Measurements from ENCODE around the gene PPP2R3A.
"Not testable (repeated sequence)": the region's sequence is repeated elsewhere in the genome, so short reads cannot be mapped to it uniquely, and the experiment has no call there.

The PPP2R3A gene

DNA sequence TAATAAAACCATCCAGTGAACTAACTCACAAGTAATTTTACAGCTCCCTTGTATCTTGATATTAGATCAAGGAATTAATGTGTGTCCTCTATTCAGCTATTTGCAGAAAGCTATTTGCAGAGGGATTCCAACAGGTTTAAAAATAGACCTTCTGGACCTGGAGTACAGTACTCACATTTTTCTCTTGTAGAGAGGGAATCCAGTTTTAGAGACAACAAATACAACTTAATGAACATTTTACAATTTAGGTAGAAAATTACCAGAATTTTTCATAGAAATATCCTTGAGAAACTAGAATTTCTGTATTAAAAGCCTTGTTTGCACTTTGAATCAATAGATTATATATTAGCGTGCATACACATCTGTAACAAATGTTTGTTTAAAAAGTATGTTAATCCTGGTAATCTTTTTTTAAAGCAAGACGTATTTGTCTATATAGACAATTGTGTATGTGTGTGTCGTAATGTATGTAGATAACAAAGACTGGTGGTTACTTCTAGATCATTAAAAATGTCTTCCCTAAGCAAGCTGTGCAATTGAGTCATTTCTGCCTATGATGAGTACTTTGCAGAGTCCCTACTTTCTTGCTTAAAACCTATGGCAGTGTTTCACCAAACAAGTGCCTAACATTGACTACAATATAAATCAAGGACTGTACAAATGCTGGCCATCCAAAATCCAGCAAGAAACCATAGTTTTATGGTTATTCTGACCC is 57.9 kb downstream of the PPP2R3A start:
- no peak for DNase-seq

DNA sequence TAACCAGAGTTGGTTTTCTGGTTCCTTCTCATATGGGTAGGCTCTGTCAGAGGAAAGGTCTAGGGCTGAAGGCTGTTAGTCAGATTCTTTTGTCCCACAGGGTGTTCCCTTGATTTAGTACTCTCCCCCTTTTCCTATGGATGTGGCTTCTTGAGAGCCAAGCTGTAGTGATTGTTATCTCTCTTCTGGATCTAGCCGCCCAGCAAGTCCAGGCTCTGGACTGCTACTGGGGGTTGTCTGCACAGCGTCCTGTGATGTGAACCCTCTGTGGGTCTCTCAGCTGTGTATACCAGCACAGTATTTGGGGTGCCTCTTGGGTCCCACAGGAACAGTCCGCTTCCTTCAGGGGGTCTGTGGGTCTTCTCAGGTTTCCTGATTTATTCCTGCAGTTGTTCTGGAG is 70.8 kb downstream of the PPP2R3A start:
- DNase-seq = no peak

DNA sequence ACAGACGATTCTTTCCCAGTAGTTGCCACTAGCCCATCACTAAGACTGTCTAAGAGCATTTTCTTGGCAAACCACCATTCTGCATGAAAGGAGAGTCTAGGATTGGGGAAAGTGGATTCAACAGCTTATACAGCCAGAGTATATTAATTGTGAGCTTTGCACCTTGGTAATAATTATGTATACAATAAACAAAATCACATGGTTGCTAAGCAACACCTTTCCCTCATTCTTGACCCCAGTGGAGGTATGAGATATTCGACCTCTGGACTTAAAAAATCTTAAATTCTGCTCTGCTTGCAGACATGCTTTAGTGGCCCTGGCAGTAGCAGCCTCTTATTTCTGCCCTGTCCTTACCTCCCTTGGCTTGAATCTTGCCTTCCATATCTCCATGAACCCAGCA is 73.1 kb downstream of the PPP2R3A start:
- DNase-seq = no peak

DNA sequence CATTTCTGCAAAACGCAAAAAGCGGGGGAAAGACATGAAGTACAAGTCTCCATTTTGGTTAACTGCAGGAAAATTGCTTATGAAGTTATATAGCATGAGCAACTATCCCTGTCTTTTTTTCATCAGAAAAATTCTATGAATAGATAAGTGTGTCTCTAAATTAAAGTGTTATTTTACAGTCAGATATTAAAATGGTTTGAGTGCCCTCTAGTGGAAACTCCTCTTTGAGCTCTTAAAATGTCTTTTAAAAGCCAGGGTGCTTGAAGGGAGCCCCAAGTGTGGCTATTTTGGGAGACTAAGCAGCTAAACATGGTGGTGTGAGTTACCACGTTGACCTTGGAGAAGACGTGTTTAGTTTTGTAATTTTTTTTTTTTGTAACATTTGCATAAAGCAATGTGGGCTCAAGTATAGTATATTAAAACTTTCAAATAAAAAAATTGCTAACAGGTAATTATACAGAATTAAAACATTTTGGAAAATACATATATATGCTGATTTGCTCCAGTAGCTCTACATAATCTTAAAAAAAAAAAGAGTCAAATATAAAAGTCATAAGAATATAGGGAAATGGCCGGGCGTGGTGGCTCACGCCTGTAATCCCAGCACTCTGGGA is 77.2 kb downstream of the PPP2R3A start:
- DNase-seq = peak; percentile 56

DNA sequence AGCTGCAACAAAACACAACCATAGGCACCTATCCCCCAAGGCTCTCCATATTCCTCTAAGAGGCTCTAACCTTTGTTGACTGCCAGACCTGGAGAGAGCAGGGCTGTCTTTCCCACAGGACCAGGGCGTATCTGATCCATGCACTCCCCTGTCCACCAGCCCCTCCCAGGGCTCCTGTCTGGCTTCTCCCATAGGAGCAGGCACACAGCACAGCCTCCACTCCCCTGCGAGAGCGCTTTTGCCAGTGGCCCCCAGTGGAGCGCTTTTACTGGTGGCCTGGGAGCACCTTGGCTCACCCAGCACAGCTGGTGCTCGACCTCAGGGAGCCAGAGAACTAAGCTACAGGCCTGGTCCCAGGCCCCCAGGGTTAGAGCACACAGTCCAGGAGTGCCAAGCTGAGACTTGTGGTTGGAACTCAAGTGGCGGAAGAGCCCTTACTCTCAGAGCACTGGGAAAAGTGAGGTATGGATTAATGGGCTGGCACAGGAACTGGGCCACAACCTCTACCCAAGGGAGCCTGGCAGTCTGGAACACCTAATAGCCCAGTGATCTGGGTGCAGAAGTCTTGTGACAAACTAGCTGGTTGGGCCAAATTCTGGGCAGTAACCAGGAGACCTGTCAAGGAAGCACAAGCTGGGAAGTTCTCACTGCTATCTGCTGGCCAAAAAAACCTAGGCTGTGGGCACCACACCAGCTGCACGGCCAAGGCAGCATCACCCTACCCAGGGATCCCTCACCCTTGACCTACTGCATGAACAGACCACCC is 79.6 kb downstream of the PPP2R3A start:
- no peak for DNase-seq

DNA sequence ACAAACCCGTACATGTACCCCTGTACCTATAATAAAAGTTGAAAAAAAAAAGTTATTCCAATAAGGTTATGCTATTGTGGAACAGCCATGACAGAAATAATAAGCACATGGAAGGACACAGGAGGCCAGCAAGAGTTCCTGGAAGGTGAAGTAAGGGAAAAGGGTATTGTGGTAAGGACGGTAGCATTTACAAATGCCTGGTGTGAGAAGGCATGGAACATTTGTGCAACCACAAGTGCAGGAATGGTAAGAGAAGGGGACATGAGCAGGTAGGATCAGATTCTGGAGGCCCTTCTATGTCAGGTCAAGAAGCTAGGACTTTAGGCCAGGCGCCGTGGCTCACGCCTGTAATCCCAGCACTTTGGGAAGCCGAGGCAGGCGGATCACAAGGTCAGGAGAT is 82.5 kb downstream of the PPP2R3A start:
- no peak for DNase-seq

DNA sequence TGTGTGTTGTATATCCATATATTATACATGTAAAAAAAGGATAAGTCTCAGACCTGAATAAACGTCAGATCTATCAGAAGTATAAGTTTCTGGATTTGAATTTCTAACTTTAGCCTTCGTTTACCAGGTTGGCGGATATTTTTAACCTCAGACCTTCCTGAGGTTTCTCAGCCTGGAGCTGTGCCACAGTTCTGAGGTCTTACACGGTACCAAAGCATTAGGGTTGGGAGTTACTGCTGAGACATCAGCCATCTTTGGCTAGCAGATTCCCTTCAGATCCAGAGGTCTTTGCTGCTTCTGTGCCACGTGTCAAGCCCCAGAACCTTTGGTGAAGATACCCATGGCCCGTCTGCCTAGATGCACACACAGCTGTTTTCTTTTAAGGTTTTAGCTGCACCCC is 84.7 kb downstream of the PPP2R3A start:
- no peak for DNase-seq

DNA sequence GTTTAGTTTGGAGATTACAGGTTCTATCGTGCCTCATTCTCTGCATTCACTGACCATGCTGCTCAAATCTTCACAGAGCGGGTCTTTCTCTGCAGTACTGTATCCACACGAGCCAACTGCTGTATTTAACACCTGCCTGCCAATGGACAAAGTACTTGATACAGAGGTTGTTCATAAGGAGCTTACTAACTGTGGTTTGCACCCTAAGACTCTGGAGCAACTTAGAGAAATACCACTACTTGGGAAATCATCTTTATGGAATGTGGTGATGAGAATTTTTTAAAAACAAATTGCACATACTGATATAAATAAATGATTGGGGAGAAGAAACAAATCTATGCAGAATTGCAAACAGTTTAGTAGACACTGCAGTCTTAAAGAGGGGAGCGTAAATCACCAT is 90.0 kb downstream of the PPP2R3A start:
- no peak for DNase-seq

DNA sequence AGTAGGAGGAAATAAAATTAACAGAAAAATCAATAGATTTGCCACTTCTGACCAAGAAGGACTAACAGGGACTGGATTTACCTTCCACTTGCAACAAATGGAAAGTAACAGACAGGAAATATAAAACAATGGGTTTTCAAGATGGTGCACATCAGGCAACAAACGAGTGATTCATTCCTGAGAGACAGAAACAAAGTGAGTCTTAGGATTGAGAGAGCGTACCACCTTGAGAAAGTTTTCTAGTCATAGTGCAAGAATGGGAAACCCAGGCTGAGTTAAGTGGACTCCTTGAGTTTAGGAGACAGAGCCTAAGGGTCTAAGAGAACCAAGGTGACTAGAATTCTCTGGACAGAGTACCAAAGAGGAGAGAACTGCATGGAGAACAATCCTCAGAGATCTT is 101.7 kb downstream of the PPP2R3A start:
- no peak for DNase-seq

DNA sequence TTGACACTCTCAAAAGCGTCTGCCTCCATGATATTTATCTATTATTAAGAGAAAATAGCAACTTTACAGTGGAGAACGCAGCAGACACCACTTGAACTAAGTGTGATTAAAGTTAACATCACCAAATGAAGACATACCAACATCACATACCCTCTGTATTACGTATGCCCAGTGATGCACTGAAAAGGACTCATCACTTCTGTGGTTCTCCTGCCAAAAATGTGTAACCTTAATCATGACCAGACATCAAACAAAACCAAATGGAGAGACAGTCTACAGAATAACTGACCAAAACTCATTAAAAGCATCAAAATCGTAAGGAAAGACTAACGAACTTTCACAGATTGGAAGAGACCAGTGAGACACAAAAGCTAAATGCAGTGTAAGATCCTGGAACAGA is 103.2 kb downstream of the PPP2R3A start:
- DNase-seq = no peak

DNA sequence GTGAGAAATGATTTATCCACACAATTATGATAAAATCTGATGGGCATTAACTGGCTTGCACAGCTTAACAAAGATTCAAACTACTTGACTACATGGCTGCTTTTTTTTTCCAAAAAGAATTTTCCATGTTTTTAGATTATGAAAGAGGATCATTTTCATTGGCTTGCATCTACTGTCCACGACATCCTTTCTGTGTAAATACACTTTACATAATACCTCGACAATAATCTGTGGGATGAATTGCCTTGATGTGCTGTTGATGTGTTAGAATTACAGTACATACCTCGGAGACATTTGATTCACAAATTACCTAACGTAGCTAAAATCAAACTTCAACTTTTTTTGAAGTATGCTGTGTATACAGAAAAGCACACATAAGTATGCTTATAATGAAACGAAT is 104.4 kb downstream of the PPP2R3A start:
- DNase-seq = no peak

DNA sequence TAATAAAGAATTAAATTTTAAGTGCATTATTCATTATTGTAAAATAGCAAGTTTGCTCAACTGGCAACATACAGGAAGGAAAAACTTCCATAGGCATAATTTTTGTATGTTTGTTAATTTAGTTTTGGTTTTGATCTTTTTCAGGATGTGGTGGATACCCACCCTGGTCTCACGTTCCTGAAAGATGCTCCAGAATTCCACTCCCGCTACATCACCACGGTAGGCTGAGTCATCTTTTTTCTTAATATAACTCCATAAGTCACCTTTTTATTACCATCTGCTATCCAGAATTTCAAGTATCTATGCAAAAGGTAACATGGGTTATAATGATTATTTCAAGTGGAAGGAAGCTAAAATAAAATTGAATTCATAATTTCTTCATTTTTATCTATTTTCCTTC is 104.8 kb downstream of the PPP2R3A start:
- no peak for DNase-seq

DNA sequence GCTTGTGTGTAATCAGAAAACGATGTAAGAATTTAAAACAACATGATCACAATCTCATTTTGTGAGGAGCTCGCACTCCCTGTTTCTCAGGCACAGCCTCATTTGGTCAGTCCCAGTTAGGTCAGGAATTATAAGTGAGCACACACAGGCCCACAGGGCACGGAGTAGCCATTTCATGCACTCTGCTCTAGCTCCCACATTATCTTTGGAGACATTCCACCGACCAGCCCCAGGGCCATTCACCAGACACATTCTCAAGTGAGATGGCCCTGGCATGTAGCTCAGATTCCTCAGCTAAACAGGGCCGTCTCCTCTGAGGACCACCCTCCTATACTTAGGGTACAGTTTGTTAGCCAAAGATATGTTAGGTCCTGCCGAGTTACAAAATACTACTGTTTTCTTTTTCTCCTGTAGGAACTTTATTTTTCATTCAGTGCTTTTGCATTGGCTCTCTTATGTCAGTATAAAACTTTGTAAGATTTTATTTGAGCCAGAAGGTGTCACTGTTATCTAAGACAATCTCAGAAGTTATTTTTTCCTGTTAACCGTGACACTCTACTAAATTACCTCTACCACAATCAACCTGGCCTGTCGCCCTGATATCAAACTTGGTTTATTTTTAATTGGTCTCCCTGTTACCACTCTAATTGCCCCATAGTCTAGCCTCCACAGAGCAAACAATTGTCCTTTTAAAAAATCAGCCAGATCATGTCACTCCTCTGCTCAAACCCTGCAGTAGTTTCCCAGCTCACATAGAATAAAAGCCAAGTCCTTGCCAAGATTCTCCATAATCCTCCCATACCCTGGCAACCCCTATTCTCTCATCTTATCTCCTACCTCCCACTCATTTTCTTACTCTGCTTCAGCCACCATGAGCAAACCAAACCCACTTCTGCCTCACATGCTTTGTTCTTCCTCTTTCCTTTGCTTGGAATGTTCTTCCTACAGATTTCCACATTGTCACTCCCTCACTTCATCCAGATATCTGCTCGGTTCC is 105.7 kb downstream of the PPP2R3A start:
- no peak for DNase-seq

DNA sequence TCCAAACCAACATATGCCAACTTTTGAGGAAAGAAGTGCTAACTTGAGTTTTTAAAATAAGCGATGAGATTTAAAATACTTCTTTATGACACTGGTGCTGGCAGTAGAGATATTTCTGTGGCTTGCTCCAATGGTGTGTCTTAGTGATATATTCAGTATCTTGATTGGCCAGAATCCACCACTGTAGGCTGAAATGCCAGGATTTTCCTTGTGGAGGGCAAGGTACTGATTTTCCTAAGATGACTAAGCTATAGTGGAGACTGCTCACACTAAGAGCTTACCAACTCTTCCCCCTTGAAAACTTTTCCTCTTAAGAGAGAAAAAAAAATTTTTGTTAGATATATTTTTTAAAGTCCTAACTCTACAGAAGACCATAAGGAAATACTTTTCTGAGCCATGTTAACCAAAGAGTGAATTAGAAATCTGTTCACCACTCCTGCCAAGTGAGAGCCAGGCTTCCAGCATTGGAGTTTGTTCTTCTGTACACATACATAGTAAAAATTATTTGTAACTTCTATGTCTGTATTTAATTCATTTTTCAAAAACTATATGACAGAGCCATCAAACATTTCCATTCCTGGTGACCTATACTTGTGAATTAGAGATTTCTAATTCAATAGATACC is 109.1 kb downstream of the PPP2R3A start:
- no peak for DNase-seq

DNA sequence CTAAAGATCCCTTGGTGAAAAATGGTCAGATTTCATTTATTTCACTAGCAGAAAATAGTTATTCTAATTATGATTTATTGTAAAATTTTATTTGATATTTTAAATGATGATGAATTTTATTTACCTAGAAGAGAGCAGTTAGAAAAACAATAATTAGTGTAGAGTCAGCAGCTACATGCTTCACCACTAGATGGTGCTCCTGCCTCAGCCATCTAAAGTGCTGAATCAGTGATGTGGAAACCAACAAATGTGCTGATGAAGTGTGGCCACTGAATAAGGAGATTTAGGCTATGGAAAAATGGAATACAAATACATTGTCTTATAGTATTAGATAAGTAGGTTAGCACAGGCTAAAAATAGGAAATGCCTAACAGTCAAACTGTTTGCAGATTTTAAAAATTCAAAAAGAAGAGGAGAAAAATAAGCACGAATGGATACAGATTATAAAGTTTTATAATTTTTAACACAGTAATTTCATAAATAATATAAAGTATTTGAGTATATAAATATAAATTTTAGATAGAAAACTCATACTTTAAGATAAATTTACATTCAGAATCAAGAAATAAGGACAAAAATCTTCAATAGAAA is 109.8 kb downstream of the PPP2R3A start:
- DNase-seq = peak; percentile 67

DNA sequence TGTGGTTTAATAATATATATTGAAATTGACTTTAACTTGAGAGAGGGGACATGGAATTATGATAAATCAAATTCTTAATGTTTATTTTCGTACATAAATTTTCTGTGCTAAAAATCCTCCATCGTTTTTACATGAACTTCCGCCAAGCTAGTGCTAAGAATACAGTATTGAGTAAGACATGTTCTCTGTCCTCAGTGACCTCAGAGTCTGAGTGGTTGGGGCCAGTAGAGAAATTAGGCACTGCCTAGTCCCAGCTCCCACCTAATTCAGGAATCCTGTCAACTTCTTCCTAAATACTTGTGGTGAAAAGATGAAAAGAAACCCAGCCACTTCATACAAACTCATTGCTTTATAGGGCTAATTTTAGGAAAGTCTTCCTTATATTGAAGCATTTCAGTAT is 110.3 kb downstream of the PPP2R3A start:
- no peak for DNase-seq

DNA sequence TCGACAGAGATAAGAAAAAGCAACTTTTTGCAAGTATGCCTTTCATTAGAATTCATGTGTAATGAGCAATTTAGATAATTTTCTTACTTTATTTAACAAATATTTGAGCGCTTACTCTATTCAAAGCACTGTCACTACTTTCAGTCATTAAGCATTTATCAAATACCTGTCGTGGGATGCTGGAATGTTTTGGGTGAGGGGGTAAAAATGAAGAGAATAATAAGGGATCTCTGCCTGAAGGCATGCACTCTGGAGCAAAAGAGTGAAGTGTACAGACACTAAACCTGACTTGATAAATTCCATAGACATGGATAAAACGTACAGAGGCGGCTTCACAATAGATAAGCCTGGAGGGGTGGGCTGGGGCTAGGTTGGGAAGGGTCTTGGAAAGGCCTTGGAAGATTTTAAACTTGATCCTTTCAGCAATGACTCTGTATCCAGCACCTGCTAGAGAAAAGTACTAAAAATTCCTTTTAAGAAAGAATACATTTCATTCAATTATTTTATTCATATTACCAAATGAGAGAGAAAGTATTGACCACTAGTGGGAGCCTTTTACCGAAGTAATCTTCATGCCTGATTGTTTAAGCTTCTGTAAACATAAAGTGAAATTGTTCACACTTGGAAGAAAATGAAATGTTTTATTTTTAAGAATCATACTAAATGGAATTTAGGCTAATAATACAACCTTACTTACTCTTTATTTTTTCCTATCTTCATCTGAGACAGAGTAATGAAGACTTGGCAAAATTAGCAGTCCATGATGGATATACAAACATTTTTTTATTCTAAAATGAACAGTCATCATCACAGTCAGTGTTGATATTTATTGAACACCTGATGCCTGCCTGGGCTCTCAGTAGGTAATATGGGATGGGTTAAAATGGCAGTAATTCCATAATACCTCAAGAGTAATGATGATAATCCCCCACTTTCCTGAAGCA is 113.2 kb downstream of the PPP2R3A start:
- peak; percentile 48 for DNase-seq

DNA sequence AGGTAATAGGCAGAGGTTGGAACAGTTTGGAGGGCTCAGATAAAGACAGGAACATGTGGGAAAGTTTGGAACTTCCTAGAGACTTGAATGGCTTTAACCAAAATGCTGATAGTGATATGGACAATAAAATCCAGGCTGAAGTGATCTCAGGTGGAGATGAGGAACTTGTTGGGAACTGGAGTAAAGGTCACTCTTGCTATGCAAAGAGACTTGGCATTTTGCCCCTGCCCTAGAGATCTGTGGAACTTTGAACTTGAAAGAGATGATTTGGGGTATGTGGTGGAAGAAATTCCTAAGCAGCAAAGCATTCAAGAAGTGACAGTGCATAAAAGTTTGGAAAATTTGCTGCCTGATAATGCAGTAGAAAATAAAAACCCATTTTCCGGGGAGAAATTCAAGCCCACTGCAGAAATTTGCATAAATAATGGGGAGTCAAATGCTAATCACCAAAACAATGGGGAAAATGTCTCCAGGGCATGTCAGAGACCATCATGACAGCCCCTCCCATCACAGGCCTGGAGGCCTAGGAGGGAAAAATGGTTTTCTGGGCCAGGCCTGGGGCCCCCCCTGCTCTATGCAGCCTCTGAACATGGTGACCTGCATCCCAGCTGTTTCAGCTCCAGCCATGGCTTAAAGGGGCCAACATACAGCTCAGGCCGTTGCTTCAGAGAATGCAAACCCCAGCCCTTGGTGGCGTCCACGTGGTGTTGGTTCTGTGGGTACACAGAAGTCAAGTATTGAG is 118.3 kb downstream of the PPP2R3A start:
- DNase-seq = not testable (repeated sequence)

DNA sequence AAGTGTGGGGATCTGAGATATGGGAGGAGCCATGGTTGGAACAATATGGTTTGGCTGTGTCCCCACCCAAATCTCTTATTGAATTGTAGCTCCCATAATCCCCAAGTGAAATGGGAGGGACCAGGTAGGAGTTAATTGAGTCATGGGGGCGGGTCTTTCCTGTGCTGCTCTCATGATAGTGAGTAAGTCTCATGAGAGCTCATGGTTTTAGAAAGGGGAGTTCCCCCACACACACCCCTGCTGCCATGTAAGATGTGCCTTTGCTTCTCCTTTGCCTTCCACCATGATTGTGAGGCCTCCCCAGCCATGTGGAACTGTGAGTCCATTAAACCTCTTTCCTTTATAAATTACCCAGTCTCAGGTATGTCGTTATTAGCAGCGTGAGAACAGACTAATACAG is 119.5 kb downstream of the PPP2R3A start:
- DNase-seq = not testable (repeated sequence)

DNA sequence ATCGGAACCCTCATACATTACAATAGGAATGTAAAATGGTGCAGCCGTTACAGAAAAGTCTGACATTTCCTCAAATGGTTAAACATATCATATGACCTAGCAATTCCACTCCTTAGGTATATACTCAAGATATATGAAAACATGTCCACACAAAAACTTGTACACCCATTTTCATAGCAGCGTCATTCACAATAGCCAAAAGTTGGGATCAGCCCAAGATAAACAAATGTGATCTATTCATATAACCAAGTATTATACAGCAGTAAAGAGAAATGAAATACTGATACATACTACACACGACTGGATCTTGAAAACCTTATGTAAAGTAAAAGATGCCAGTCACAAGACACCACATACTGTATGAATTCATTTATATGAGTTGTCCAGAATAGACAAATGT is 128.2 kb downstream of the PPP2R3A start:
- no peak for DNase-seq

All from NCI-H1092 treated with DMSO at 0.1 percent for 48 hours (cell line).